GM18951 (cell line): Measurements from ENCODE around the gene SLC32A1.

ENCODE experiments used
- POLR2A ChIP-seq: IDR thresholded peaks from 4 replicates; pipeline ENCODE4 v1.6.1; 2011; ENCODE audit warnings: mild to moderate bottlenecking; ENCODE audit not compliant: insufficient read length, insufficient read depth; ENCODE audit errors: extremely low read depth
- in situ Hi-C: fragments of 300-500 bp; cut with MboI; formaldehyde crosslinking; loops from one replicate; pipeline ENCODE4 v1.12.0; 2022; ENCODE audit warnings: low sequenced_read_pairs, mixed read lengths, inconsistent platforms; ENCODE audit not compliant: unreplicated experiment

Gene SLC32A1

GRCh38 chr20:38728911-38729642 is 4.8 kb downstream of the SLC32A1 start:
- in situ Hi-C loops: no loop called here
- TF ChIP-seq POLR2A: no peak

DNA sequence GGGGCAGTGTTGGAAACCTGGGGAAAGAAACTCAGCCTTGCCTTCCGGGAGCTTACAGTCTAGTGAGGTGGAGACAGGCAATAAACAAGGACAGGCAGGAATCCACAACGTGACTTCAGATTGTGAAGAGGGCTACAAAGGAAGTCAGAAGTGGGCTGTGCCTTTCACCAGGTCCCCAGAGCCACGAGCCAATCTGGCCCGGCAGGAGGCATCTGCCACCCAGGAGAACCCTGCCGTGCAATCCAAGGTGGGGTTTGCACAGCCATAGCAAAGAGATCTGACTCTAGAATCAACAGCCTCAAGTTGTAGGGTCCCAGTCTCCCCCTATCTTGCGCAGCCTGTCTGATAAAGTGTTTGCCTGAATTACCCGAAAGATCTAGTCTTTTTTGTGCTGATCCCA is 5.5 kb downstream of the SLC32A1 start:
- no peak for TF ChIP-seq POLR2A
- in situ Hi-C loops: no loop called here

GRCh38 chr20:38730167-38730988 is 6.1 kb downstream of the SLC32A1 start:
- no peak for TF ChIP-seq POLR2A
- in situ Hi-C loops: no loop called here

DNA sequence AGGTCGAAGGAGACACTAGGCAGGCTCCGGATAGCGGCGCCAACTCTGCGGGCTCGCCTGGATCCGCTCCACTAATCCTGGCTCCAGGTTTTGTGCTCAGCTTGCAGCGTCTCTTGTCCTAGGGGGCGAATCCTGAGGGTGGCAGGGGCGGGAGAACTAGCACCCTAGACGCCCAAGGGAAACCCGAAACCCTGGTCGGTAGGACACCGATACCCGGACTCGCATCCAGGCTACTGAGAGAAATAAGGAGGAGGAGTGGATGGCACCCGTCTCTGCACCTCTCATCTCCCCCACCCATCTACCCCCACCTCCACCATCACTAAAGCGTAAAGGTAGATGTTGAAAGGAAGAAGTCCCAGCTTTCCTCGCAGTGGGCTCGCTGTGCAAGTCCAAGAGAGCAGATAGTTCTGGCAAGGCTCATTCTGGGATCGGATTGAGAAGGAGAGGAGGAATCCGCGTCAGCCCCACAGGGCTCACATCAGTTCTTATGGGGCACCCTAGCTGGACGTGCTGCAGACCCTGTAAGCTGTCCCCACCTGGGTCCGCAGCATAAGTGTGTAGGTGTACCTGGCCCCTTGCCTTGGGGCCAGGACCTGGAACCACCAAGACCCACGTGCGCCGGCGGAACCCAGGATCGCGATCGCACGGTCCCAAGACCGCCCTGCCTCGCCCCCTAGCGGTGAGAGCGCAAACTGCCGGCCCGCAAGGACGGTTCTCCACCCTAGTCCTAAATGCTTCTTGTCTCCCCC is 6.9 kb downstream of the SLC32A1 start:
- TF ChIP-seq POLR2A: no peak
- in situ Hi-C loops: no loop called here

DNA sequence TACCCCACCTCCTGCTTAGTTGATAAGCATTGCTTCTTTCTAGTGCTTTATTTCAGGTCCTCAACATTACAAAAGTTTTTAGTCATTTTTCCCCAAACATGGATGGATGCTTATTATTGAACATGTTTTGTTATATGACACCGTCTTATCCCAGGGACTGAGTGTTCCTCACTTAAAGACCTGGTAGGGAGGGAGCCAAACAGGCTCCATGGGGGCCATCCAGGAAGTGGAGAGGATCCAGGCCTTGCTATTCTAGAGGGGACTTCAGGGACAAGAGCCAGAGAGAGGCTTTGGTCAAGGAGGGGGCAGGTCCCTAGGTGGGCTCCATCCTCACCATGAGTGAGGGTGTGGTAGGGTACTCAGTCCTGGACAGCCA is 7.4 kb downstream of the SLC32A1 start:
- TF ChIP-seq POLR2A: no peak
- in situ Hi-C loops: no loop called here

- no peak for TF ChIP-seq POLR2A
- in situ Hi-C loops: no loop called here
Measured at GRCh38 chr20:38732981-38733380, 8.7 kb downstream of the SLC32A1 start.

GRCh38 chr20:38735172-38735571 is 10.9 kb downstream of the SLC32A1 start:
- TF ChIP-seq POLR2A: no peak
- in situ Hi-C loops: no loop called here

DNA sequence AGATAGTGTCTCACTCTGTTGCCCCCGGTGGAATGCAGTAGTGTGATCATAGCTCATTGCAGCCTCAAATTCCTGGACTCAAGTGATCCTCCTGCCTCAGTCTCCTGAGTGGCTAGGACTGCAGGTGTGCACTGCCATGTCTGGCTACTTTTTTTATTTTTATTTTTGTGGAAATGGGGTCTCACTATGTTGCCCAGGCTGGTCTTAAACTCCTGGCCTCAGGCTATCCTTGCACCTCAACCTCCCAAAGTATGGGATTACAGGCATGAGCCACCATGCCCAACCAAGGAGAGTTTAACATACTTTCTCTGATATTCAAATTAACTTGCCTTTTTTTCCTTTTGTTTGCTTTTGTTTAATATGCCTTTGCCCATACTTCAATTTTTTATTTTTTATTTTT is 13.6 kb downstream of the SLC32A1 start:
- no peak for TF ChIP-seq POLR2A
- in situ Hi-C loops: no loop called here

- in situ Hi-C loops: no loop called here
- TF ChIP-seq POLR2A: no peak
Measured at GRCh38 chr20:38745757-38746156, 21.5 kb downstream of the SLC32A1 start.

DNA sequence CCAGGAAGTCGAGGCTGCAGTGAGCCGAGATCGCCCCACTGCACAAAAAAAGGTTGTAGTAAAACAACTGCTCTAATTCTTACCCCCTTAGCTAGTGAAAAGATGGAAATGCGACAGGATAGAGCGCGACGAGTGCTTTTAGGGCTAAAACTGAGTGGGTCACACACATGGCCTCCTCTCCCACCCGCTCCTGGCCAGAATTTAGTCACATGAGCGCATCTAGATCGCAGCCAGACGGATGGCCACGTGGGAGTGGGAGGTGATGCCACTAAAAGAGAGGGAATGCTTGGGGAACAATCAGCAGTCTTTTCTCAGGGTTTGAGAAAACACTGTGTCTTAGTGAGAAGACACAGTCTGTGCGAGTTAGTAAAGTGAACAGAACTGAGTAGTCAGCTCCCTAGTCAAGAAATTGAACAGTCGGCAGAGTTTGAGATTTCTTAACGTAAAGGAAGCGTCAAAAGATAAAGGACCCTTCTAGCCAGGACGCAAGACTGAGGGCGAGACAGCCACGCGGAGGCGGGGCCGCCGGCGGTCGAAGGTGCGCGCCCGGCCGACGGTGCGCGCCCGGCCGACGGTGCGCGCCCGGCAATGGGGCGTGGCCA is 23.3 kb downstream of the SLC32A1 start:
- in situ Hi-C loops: no loop called here

DNA sequence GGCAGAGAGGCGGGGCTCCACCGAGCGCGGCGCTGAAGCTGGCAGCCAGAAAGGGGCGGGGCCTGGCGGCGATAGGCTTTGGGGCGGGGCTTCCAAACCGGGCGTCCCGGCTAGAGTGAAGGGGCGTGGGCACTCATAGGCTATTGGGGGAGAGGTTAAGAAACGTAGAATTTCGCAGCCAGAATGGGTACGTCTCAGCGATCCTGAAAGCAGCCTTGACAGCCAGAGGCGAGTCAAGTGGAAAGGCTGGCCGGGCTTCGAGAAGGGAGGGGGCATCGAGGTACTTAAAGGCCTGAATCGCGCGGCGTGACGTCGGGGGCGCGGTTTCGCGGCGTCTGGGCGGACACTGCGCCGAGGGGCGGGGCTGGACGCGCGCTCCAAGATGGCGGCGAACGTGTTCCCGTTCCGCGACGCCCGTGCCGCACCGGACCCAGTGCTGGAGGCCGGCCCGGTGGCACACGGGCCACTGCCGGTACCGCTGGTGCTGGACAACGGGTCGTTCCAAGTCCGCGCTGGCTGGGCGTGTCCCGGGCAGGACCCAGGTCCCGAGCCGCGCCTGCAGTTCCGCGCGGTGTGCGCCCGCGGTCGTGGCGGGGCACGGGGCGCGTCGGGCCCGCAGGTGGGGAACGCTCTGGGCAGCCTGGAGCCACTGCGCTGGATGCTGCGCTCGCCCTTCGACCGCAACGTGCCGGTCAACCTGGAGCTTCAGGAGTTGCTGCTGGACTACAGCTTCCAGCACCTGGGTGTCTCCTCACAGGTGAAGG is 24.0 kb downstream of the SLC32A1 start, which contains the start of gene ACTR5:
Gene ACTR5 (plus strand): TSS at position 364 of the 764 bp plus-strand sequence. CDS start 19 bp downstream, at position 383.
- in situ Hi-C loops: no loop called here
- TF ChIP-seq POLR2A: peak; percentile 81

More for the DNA sequence above, 23.3 kb downstream of the SLC32A1 start:
- no peak for TF ChIP-seq POLR2A

DNA sequence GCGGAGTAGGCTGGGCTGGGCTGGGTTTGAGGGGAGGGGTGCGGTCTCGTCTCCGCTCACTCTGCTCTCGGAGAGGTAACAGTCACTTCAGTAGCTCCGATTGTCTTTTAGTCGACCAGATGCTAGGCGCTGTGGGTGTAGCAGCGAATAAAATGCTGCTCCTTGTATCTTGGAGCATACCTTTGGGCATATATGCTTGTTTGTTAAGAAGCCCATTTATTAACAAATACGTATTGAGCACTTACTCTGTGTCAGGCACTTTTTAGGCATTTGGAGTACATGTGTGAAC is 24.5 kb downstream of the SLC32A1 start:
- TF ChIP-seq POLR2A: no peak
- in situ Hi-C loops: no loop called here
